Measurements from ENCODE around the gene CLDN18.

DNA sequence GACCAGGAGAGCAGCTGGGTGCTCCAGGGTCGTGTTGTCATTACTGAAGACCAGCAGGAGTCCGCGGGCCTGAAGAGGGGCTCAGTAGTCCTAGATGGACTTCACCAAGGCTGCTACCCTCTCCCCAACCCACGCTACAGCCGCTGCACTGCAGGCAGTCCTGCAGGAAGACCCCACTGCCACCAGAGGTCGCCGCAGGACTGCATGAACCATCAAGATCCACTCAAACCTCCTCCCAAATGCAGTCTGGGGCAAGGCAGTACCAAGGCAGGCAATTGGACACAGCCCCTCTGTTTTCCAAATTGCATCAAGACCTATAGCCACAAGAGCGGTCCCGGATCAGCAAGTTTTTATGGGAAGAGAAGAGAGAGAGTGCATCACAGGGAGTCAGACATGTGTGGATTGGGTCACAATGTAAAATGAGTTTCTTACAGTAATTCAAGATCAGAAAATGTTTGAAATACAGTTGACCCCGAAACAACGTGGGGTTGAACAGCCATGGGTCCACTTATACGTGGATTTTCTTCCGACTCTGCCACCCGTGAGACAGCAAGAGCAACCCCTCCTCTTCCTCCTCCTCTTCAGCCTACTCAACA lies 58.7 kb downstream of the CLDN18 start:
- TF ChIP-seq BHLHE40 (IDR thresholded peaks at IDR 0.05; ENCODE audit: borderline replicate concordance) (no peak), ARNT (IDR thresholded peaks at IDR 0.05) (no peak), FOXK2 (IDR thresholded peaks at IDR 0.05) (no peak), NFRKB (IDR thresholded peaks at IDR 0.05) (no peak), SUZ12 (IDR thresholded peaks at IDR 0.05) (no peak), SP1 (IDR thresholded peaks at IDR 0.05) (no peak), ZNF384 (IDR thresholded peaks at IDR 0.05) (no peak), CTBP1 (IDR thresholded peaks at IDR 0.05; ENCODE audit: borderline replicate concordance) (no peak)
